A549 (cell line): ENCODE data around the gene CACNA1C.
"Not testable (repeated sequence)": the region's sequence is repeated elsewhere in the genome, so short reads cannot be mapped to it uniquely, and the experiment has no call there.

ENCODE experiments used
- CBX2 ChIP-seq: fragments of 200-600 bp; sonication (generic); IDR thresholded peaks from 2 replicates; pipeline ENCODE4 v1.6.1; 2016; ENCODE audit warnings: low read depth, mild to moderate bottlenecking, borderline replicate concordance
- CHD4 ChIP-seq: fragments of 200-600 bp; sonication (generic); IDR thresholded peaks from 2 replicates; pipeline ENCODE4 v1.6.1; 2016; ENCODE audit warnings: antibody characterized with exemption, mild to moderate bottlenecking, borderline replicate concordance
- CTCF ChIP-seq: fragments of >200 bp; sonication (Bioruptor Twin); formaldehyde crosslinking; IDR thresholded peaks from 3 replicates; pipeline ENCODE4 v1.5.1; 2016
- JUN ChIP-seq, 2 experiments: fragments of >200 bp; sonication (Bioruptor Twin); formaldehyde crosslinking; IDR thresholded peaks; 2 replicates in 1 of 2; 3 replicates in 1 of 2; pipeline ENCODE4 v1.6.1; 2016 to 2017
- JUNB ChIP-seq: fragments of >200 bp; sonication (Bioruptor Twin); formaldehyde crosslinking; IDR thresholded peaks from 2 replicates; pipeline ENCODE4 v1.6.1; 2016
- PHF8 ChIP-seq: fragments of 200-600 bp; sonication (generic); IDR thresholded peaks from 2 replicates; pipeline ENCODE4 v1.6.1; 2016; ENCODE audit warnings: low read depth, mild to moderate bottlenecking, antibody characterized with exemption, moderate library complexity, borderline replicate concordance
- POLR2A ChIP-seq: IDR thresholded peaks from 2 replicates; pipeline ENCODE4 v1.6.1; 2012; ENCODE audit warnings: mild to moderate bottlenecking, low read length
- POLR2AphosphoS2 ChIP-seq: conservative IDR thresholded peaks from 2 replicates; pipeline ENCODE4 v1.6.1; 2012; ENCODE audit warnings: low read length, improper control_type of control experiment, inconsistent platforms
- RAD21 ChIP-seq, 2 experiments: fragments of >200 bp in 1 of 2; sonication (Bioruptor Twin) in 1 of 2; formaldehyde crosslinking in 1 of 2; IDR thresholded peaks in 1 of 2; conservative IDR thresholded peaks in 1 of 2; 2 replicates in 1 of 2; 3 replicates in 1 of 2; pipeline ENCODE4 v1.6.1; 2012 to 2018; ENCODE audit warnings: inconsistent platforms in 1 of 2
- REST ChIP-seq: fragments of 200-600 bp; sonication (generic); IDR thresholded peaks from 2 replicates; pipeline ENCODE4 v1.6.1; 2016; ENCODE audit warnings: antibody characterized with exemption, mild to moderate bottlenecking, moderate library complexity
- ZFP36 ChIP-seq: fragments of 450-650 bp; IDR thresholded peaks from 2 replicates; pipeline ENCODE4 v1.6.1; 2014; ENCODE audit warnings: borderline replicate concordance; ENCODE audit not compliant: partially characterized antibody

- TF ChIP-seq CBX2; POLR2AphosphoS2; PHF8; CTCF; CHD4; ZFP36; RAD21 (conservative IDR thresholded peaks at IDR 0.05 in 1 of 2, IDR thresholded peaks at IDR 0.05 in 1 of 2); REST; POLR2A; JUN (IDR thresholded peaks at IDR 0.05); JUNB: not testable (repeated sequence)
Observed at GRCh38 chr12:2105387-2105786, 52.6 kb downstream of the CACNA1C start.
